ENCODE results near the gene CTBP2. TPM values are rescaled to one million over a fixed set of nuclear protein-coding genes. Genes with fewer than 3 reads are reported as not detected.

Gene CTBP2
- total and polyA plus RNA-seq, 2 donors from 2014 or later = 33.1 to 111 TPM

DNA sequence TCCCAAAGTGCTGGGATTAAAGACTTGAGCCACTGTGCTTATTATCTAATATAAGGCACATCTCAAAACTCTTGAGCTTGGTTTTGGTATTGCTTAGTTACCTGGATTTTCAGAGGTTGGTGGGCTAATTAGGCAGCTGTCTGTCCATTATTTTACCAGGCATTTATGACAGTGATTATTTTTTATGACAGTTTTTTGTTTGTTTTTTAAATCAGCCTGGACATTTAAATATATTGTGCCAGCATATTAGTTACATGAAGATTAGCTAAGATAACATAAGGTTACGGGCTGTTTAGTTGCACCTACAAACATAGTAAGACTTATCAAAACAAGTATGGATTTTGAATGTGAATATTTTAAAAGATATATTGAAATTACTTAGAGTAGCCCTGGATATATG lies 221.1 kb downstream of the CTBP2 start:
- H3K4me3 ChIP-seq (ENCODE audit: low read length in 3 of 3) = no peak overlapping the region
- no peaks in the 10 kb centered on the region for H3K36me3 ChIP-seq (ENCODE audit: control insufficient read depth in 2 of 3, insufficient read depth in 3 of 3, low read length in 3 of 3)
- no peak overlapping the region for H3K27ac ChIP-seq (ENCODE audit: low read depth in 2 of 2, low read length in 2 of 2)
- intact Hi-C loops (cut with DNase I) = no loop called here
- no peaks in the 10 kb centered on the region for H3K9me3 ChIP-seq (ENCODE audit: control insufficient read depth in 2 of 3, insufficient read depth in 1 of 3, low read length in 3 of 3)
- TF ChIP-seq, protein P1, sequence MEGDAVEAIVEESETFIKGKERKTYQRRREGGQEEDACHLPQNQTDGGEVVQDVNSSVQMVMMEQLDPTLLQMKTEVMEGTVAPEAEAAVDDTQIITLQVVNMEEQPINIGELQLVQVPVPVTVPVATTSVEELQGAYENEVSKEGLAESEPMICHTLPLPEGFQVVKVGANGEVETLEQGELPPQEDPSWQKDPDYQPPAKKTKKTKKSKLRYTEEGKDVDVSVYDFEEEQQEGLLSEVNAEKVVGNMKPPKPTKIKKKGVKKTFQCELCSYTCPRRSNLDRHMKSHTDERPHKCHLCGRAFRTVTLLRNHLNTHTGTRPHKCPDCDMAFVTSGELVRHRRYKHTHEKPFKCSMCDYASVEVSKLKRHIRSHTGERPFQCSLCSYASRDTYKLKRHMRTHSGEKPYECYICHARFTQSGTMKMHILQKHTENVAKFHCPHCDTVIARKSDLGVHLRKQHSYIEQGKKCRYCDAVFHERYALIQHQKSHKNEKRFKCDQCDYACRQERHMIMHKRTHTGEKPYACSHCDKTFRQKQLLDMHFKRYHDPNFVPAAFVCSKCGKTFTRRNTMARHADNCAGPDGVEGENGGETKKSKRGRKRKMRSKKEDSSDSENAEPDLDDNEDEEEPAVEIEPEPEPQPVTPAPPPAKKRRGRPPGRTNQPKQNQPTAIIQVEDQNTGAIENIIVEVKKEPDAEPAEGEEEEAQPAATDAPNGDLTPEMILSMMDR (IDR thresholded peaks at IDR 0.05; ENCODE audit: borderline replicate concordance, extremely low read depth, insufficient read depth) = no peak
- peaks cover 0 to 7% (median 5%) of the 10 kb centered on the region in 3 donors for H3K4me1 ChIP-seq (ENCODE audit: control insufficient read depth in 2 of 3, insufficient read depth in 2 of 3, low read depth in 1 of 3, low read length in 3 of 3)
- DNase-seq = no peak
- no peak overlapping the region for H3K9ac ChIP-seq (ENCODE audit: low read length in 3 of 3)
- FAIRE-seq = no peak
- H3K27me3 ChIP-seq (ENCODE audit: control insufficient read depth, insufficient read depth, low read length) = no peaks in the 10 kb centered on the region

- no peaks in the 10 kb centered on the region for H3K27me3 ChIP-seq (ENCODE audit: control insufficient read depth, insufficient read depth, low read length)
- DNase-seq (no peak), FAIRE-seq (no peak)
- H3K4me3 ChIP-seq (ENCODE audit: low read length in 3 of 3) = no peak overlapping the region
- H3K9ac ChIP-seq (ENCODE audit: low read length in 3 of 3) = no peak overlapping the region
- H3K36me3 ChIP-seq (ENCODE audit: control insufficient read depth in 2 of 3, insufficient read depth in 3 of 3, low read length in 3 of 3) = no peaks in the 10 kb centered on the region
- no peaks in the 10 kb centered on the region for H3K9me3 ChIP-seq (ENCODE audit: control insufficient read depth in 2 of 3, insufficient read depth in 1 of 3, low read length in 3 of 3)
- H3K27ac ChIP-seq (ENCODE audit: low read depth in 2 of 2, low read length in 2 of 2) = no peak overlapping the region
- intact Hi-C loops (cut with DNase I) = no loop called here
- H3K4me1 ChIP-seq (ENCODE audit: control insufficient read depth in 2 of 3, insufficient read depth in 2 of 3, low read depth in 1 of 3, low read length in 3 of 3) = no peaks in the 10 kb centered on the region
- TF ChIP-seq, protein P1 (IDR thresholded peaks at IDR 0.05; ENCODE audit: borderline replicate concordance, extremely low read depth, insufficient read depth) = no peak
These were observed 223.6 kb downstream of the CTBP2 start for GRCh38 chr10:124936813-124937212.

DNA sequence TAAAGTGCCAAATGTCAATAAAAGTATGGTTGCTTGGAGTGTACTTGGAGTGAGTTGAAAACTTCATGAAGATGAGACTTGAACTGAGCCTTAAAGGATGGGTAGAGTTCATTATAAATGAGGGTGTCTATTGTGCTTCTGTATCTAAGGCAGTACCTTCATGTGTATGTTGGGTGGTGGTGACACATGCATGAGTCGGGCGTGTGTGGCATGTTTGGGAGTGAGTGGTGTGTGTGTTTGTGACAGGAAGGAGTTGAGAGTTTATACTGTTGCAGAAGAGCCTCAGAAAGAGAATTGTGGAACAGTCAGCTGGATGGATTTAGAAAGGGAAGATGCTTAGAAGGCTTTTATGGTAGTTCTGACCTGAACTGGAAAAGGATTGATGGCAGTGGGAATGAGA lies 224.4 kb downstream of the CTBP2 start:
- H3K36me3 ChIP-seq (ENCODE audit: control insufficient read depth in 2 of 3, insufficient read depth in 3 of 3, low read length in 3 of 3) = no peaks in the 10 kb centered on the region
- H3K4me1 ChIP-seq (ENCODE audit: control insufficient read depth in 2 of 3, insufficient read depth in 2 of 3, low read depth in 1 of 3, low read length in 3 of 3) = no peaks in the 10 kb centered on the region
- FAIRE-seq = no peak
- no peak overlapping the region for H3K27ac ChIP-seq (ENCODE audit: low read depth in 2 of 2, low read length in 2 of 2)
- intact Hi-C loops (cut with DNase I) = no loop called here
- no peaks in the 10 kb centered on the region for H3K27me3 ChIP-seq (ENCODE audit: control insufficient read depth, insufficient read depth, low read length)
- H3K4me3 ChIP-seq (ENCODE audit: low read length in 3 of 3) = no peak overlapping the region
- TF ChIP-seq, protein P1 (IDR thresholded peaks at IDR 0.05; ENCODE audit: borderline replicate concordance, extremely low read depth, insufficient read depth) = no peak
- H3K9me3 ChIP-seq (ENCODE audit: control insufficient read depth in 2 of 3, insufficient read depth in 1 of 3, low read length in 3 of 3) = no peaks in the 10 kb centered on the region
- no peak for DNase-seq
- H3K9ac ChIP-seq (ENCODE audit: low read length in 3 of 3) = no peak overlapping the region

Small RNA genes lying within 50 kb of the gene (microRNA-seq; reads per million reads assigned to microRNA genes)
- gene MIR4296 = not detected

Other genes starting within 250 kb of the CTBP2 start
- 17.5 TPM for gene ZRANB1, start 218.4 kb downstream of the CTBP2 start, total RNA-seq
- 8.9 TPM for gene ZRANB1, start 218.4 kb downstream of the CTBP2 start, polyA plus RNA-seq (ENCODE audit: insufficient read depth, low read depth, low replicate concordance)

Data from kidney (tissue), 14 donors.